T-helper 1 cell treated with Interleukin-12 subunit alpha and Interleukin-12 subunit beta and Interleukin-4 antibody, amounts not matched to agents 30 μg/mL and 1 μg/mL, for 36 hours (primary cell): ENCODE data around the gene SPOP.

ENCODE experiments used
- H3K27ac Mint-ChIP-seq: one replicate; pipeline ENCODE4 v1.8.0; 2021; ENCODE audit warnings: mild to moderate bottlenecking, mixed read lengths
- H3K27me3 Mint-ChIP-seq: one replicate; pipeline ENCODE4 v1.8.0; 2021; ENCODE audit warnings: low read depth, mixed read lengths
- H3K36me3 Mint-ChIP-seq: one replicate; pipeline ENCODE4 v1.8.0; 2021; ENCODE audit warnings: low read depth, mixed read lengths
- H3K4me1 Mint-ChIP-seq: one replicate; pipeline ENCODE4 v1.8.0; 2021; ENCODE audit warnings: low read depth, mixed read lengths
- H3K4me3 Mint-ChIP-seq: one replicate; pipeline ENCODE4 v1.8.0; 2021; ENCODE audit warnings: mild to moderate bottlenecking, moderate library complexity, mixed read lengths
- H3K9me3 Mint-ChIP-seq: one replicate; pipeline ENCODE4 v1.8.0; 2021; ENCODE audit warnings: mixed read lengths

Gene SPOP

DNA sequence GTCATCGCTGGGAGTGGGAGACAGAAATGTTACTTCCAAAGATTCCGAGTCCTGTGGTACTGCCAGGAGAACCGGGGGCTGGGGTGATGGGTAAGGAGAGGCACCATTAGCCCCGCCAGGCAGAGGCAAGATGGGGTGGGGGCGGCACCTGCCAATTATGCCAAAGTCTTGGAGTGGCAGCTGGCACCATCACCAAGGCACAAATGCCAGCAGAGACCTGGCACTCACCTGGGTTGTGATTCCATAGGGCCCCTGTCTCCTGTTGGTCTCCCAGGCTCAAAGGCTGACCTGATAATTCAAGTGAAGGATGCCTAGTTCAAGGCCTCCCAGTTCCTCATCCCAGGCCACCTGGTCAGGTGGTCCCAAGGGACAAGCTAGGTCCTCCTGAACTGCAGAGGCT, 94.7 kb downstream of the SPOP start:
- H3K27ac Mint-ChIP-seq: no peak overlapping the region

GRCh38 chr17:49582789-49583188, 95.1 kb downstream of the SPOP start:
- Mint-ChIP-seq H3K4me3 (no peak overlapping the region), H3K9me3 (no peaks in the 10 kb centered on the region), H3K36me3 (no peaks in the 10 kb centered on the region), H3K4me1 (no peaks in the 10 kb centered on the region), H3K27me3 (peaks cover 14% of the 10 kb centered on the region), H3K27ac (no peak overlapping the region)

More for the DNA sequence above, 94.7 kb downstream of the SPOP start:
- H3K36me3 Mint-ChIP-seq: no peaks in the 10 kb centered on the region
- H3K4me1 Mint-ChIP-seq: no peaks in the 10 kb centered on the region
- no peaks in the 10 kb centered on the region for H3K9me3 Mint-ChIP-seq
- H3K27me3 Mint-ChIP-seq: peaks cover 10% of the 10 kb centered on the region
- H3K4me3 Mint-ChIP-seq: no peak overlapping the region

GRCh38 chr17:49582055-49582722, 95.7 kb downstream of the SPOP start:
- no peaks in the 10 kb centered on the region for H3K4me1 Mint-ChIP-seq
- H3K27me3 Mint-ChIP-seq: peaks cover 20% of the 10 kb centered on the region
- no peak overlapping the region for H3K27ac Mint-ChIP-seq
- H3K4me3 Mint-ChIP-seq: no peak overlapping the region
- no peaks in the 10 kb centered on the region for H3K36me3 Mint-ChIP-seq
- no peaks in the 10 kb centered on the region for H3K9me3 Mint-ChIP-seq

GRCh38 chr17:49581648-49581998, 96.3 kb downstream of the SPOP start:
- Mint-ChIP-seq H3K4me3 (no peak overlapping the region), H3K36me3 (no peaks in the 10 kb centered on the region), H3K9me3 (no peaks in the 10 kb centered on the region), H3K27ac (no peak overlapping the region), H3K4me1 (peaks cover 3% of the 10 kb centered on the region), H3K27me3 (peaks cover 25% of the 10 kb centered on the region)

GRCh38 chr17:49580981-49581647, 96.8 kb downstream of the SPOP start:
- H3K27ac Mint-ChIP-seq: no peak overlapping the region
- no peak overlapping the region for H3K4me3 Mint-ChIP-seq
- no peaks in the 10 kb centered on the region for H3K36me3 Mint-ChIP-seq
- H3K9me3 Mint-ChIP-seq: no peaks in the 10 kb centered on the region
- H3K4me1 Mint-ChIP-seq: peaks cover 3% of the 10 kb centered on the region
- H3K27me3 Mint-ChIP-seq: peaks cover 27% of the 10 kb centered on the region

DNA sequence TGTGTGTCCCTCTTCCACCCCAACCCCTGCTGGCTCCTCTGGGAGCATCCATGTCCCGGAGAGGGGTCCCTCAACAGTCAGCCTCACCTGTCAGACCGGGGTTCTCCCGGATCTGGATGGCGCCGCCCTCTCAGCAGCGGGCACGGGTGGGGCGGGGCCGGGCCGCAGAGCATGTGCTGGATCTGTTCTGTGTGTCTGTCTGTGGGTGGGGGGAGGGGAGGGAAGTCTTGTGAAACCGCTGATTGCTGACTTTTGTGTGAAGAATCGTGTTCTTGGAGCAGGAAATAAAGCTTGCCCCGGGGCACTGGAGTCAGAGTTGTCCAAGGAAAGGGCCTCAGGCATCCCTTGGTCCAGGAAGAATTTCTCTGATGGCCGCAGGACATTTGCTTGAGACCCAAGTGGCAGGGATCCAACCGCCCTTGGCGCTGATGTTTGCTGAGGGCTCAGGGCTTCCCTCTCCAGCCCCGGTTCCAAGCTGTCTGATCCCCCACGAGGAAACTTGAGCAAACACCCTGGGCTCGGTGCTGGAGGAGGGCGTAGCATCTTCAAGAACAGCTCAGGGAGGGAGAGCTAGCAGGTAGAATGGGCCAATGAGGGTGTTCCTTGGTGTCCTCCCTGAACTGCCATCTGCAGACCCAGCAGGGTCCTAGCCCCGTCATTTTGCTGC, 97.7 kb downstream of the SPOP start:
- Mint-ChIP-seq H3K27ac (no peak overlapping the region), H3K9me3 (no peaks in the 10 kb centered on the region), H3K36me3 (no peaks in the 10 kb centered on the region), H3K4me3 (no peak overlapping the region), H3K27me3 (peaks cover 31% of the 10 kb centered on the region), H3K4me1 (peaks cover 4% of the 10 kb centered on the region)

- Mint-ChIP-seq H3K27ac (no peak overlapping the region), H3K9me3 (no peaks in the 10 kb centered on the region), H3K36me3 (no peaks in the 10 kb centered on the region), H3K4me3 (no peak overlapping the region), H3K4me1 (peaks cover 7% of the 10 kb centered on the region), H3K27me3 (peaks cover 34% of the 10 kb centered on the region)
These were observed 98.4 kb downstream of the SPOP start for GRCh38 chr17:49579522-49579921.

DNA sequence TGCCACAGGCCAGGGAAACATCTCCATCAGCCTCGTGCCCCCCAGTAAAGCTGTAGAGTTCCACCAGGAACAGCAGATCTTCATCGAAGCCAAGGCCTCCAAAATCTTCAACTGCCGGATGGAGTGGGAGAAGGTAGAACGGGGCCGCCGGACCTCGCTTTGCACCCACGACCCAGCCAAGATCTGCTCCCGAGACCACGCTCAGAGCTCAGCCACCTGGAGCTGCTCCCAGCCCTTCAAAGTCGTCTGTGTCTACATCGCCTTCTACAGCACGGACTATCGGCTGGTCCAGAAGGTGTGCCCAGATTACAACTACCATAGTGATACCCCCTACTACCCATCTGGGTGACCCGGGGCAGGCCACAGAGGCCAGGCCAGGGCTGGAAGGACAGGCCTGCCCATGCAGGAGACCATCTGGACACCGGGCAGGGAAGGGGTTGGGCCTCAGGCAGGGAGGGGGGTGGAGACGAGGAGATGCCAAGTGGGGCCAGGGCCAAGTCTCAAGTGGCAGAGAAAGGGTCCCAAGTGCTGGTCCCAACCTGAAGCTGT, 98.9 kb downstream of the SPOP start:
- H3K9me3 Mint-ChIP-seq: no peaks in the 10 kb centered on the region
- H3K27me3 Mint-ChIP-seq: peaks cover 39% of the 10 kb centered on the region
- no peaks in the 10 kb centered on the region for H3K36me3 Mint-ChIP-seq
- H3K4me1 Mint-ChIP-seq: peaks cover 7% of the 10 kb centered on the region
- H3K4me3 Mint-ChIP-seq: no peak overlapping the region
- H3K27ac Mint-ChIP-seq: no peak overlapping the region

DNA sequence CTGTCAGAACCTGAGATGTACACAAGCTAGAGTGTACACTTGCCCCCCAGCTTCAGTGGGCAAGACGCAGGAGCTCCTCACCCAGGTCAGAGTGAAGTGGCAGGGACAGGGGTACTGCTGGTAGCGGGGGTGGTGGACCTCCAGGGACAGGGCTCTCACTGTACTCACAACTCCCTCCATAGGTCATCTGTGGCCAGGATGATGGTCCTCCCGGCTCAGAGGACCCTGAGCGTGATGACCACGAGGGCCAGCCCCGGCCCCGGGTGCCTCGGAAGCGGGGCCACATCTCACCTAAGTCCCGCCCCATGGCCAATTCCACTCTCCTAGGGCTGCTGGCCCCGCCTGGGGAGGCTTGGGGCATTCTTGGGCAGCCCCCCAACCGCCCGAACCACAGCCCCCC, 99.5 kb downstream of the SPOP start:
- Mint-ChIP-seq H3K9me3 (no peaks in the 10 kb centered on the region), H3K36me3 (no peaks in the 10 kb centered on the region), H3K27ac (no peak overlapping the region), H3K27me3 (peaks cover 45% of the 10 kb centered on the region), H3K4me3 (no peak overlapping the region), H3K4me1 (peaks cover 7% of the 10 kb centered on the region)

GRCh38 chr17:49577963-49578362, 99.9 kb downstream of the SPOP start:
- no peak overlapping the region for H3K27ac Mint-ChIP-seq
- H3K4me1 Mint-ChIP-seq: peaks cover 7% of the 10 kb centered on the region
- no peaks in the 10 kb centered on the region for H3K36me3 Mint-ChIP-seq
- no peak overlapping the region for H3K4me3 Mint-ChIP-seq
- H3K27me3 Mint-ChIP-seq: peaks cover 49% of the 10 kb centered on the region
- H3K9me3 Mint-ChIP-seq: no peaks in the 10 kb centered on the region

DNA sequence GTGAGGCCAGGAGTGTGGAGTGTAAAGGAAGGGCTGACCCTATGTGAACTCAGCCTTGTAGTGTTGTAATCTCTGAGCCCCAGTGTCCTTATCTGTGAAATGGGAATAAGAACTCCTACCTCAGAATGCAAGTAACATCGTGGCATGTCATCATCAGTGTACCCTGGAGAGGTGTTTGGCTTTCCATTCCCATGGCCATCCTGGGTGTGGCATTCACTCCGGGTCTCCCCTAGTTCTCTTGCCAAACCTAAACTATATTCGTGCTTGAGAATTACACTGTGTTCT, 100.3 kb downstream of the SPOP start:
- Mint-ChIP-seq H3K27me3 (peaks cover 53% of the 10 kb centered on the region), H3K36me3 (no peaks in the 10 kb centered on the region), H3K4me1 (peaks cover 7% of the 10 kb centered on the region), H3K27ac (no peak overlapping the region), H3K4me3 (no peak overlapping the region), H3K9me3 (no peaks in the 10 kb centered on the region)

DNA sequence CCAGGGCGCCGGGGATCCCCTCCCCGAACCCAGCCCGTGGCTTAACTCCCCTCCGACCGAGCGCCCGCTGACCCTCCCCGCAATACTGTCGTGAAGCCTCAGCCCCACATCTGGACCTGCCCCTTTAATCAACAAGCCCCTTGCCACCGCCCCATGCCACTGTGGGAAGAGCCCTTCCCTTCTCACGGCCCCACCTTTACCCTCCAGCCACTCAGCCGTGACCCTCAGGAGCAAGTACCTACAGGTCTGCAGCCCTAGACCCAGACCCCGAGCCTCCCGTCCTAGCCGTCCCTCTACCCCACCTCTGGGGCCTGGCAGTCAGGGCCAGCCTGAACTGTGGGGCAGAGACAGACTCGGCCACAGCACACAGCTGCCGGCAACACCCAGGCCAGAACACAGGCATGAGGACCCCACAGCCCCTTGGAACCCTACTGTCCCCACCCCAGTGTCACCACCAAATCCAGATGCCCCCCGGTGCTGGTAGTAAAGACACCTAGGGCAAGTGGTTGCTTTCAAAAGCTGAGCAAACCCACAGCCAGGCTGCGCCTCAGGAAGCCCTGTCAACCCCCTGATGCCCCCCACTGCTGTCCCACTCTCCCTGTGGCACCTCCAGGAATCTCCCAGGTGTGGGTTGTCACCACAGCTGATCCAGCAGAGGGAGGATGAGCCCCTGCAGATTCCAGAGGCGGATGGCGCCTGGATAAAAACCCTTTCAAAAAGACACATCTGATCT, 100.8 kb downstream of the SPOP start:
- Mint-ChIP-seq H3K4me1 (peaks cover 7% of the 10 kb centered on the region), H3K4me3 (peak overlapping the region; percentile 60), H3K9me3 (no peaks in the 10 kb centered on the region), H3K27ac (no peak overlapping the region), H3K27me3 (peaks cover 58% of the 10 kb centered on the region), H3K36me3 (no peaks in the 10 kb centered on the region)

- Mint-ChIP-seq H3K4me1 (peaks cover 11% of the 10 kb centered on the region), H3K27ac (no peak overlapping the region), H3K36me3 (no peaks in the 10 kb centered on the region), H3K4me3 (peak overlapping the region; percentile 63), H3K9me3 (no peaks in the 10 kb centered on the region), H3K27me3 (peaks cover 66% of the 10 kb centered on the region)
These were observed 101.6 kb downstream of the SPOP start for GRCh38 chr17:49576088-49576916.

DNA sequence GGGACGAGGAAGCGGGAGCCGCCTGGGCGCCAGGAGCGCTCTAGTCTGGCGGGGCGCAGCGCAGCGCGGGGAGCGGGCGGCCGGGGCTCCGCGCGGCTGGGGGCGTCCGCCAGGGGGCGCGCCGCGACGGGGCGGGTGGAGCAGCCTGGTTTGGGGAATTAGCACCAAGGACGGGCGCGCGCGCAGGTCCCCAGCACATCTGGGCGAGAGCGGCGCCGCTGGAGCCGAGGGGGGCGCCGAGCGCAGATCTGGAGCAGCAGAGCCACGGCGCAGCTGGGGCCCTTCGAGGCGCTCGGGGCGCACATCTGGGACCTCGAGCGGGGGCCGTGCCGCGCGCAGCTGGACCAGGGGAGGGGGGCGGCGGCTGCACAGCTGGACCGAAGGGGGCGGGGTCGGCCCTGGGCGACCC, 102.2 kb downstream of the SPOP start, which contains the start of gene NXPH3:
TSS of gene NXPH3 (plus strand) at position 193 of the 409 bp plus-strand sequence. CDS start 349 bp downstream, outside the sequence.
- peaks cover 12% of the 10 kb centered on the region for H3K4me1 Mint-ChIP-seq
- no peaks in the 10 kb centered on the region for H3K36me3 Mint-ChIP-seq
- peak within 1 kb of the TSS; percentile 63 for H3K4me3 Mint-ChIP-seq
- H3K27ac Mint-ChIP-seq: no peak within 1 kb of the TSS
- H3K9me3 Mint-ChIP-seq: no peaks in the 10 kb centered on the region
- H3K27me3 Mint-ChIP-seq: peaks cover 72% of the 10 kb centered on the region
